Mesothelial cell of epicardium (in vitro differentiated cells): ENCODE results near the gene GLCE. TPM values are rescaled to one million over a fixed set of nuclear protein-coding genes. Genes with fewer than 3 reads are reported as not detected.

Experiments used
- DNase-seq, 2 experiments: peaks; one replicate each; pipeline ENCODE4 v3.0.0; 2021; ENCODE audit warnings: low spot score in 2 of 2; ENCODE audit not compliant: unreplicated experiment in 2 of 2
- H3K27ac Mint-ChIP-seq: 2 replicates; pipeline ENCODE4 v1.8.0; 2021; ENCODE audit warnings: mixed read lengths
- H3K27me3 Mint-ChIP-seq: 2 replicates; pipeline ENCODE4 v1.8.0; 2021; ENCODE audit warnings: low read depth, mixed read lengths
- H3K36me3 Mint-ChIP-seq: 2 replicates; pipeline ENCODE4 v1.8.0; 2021; ENCODE audit warnings: mixed read lengths
- H3K4me1 Mint-ChIP-seq: 2 replicates; pipeline ENCODE4 v1.8.0; 2021; ENCODE audit warnings: mixed read lengths
- H3K4me3 Mint-ChIP-seq: 2 replicates; pipeline ENCODE4 v1.8.0; 2021; ENCODE audit warnings: mild to moderate bottlenecking, moderate library complexity, mixed read lengths
- H3K9me3 Mint-ChIP-seq: 2 replicates; pipeline ENCODE4 v1.8.0; 2021; ENCODE audit warnings: mixed read lengths
- CTCF ChIP-seq: fragments of 200-600 bp; sonication (generic); IDR thresholded peaks from one replicate; pipeline ENCODE4 v1.5.0; 2021; ENCODE audit warnings: antibody characterized with exemption; ENCODE audit not compliant: unreplicated experiment
- total RNA-seq: library from RNA; stranded (reverse); gene quantifications from 3 replicates; pipeline ENCODE4 v1.2.1, GENCODE V29; 2021

The GLCE gene
- total RNA-seq, 1 donor from 2014 or later, result 22.0 TPM

GRCh38 chr15:69222002-69222474 lies 61.6 kb downstream of the GLCE start:
- H3K4me3 Mint-ChIP-seq, result no peak overlapping the region
- TF ChIP-seq CTCF, result no peak
- H3K36me3 Mint-ChIP-seq, result peaks cover 30% of the 10 kb centered on the region
- H3K27ac Mint-ChIP-seq, result no peak overlapping the region
- H3K27me3 Mint-ChIP-seq, result no peaks in the 10 kb centered on the region
- H3K9me3 Mint-ChIP-seq, result peaks cover 40% of the 10 kb centered on the region
- H3K4me1 Mint-ChIP-seq, result no peaks in the 10 kb centered on the region
- DNase-seq, result no peak

GRCh38 chr15:69223083-69223813 lies 62.8 kb downstream of the GLCE start:
- Mint-ChIP-seq H3K27ac (no peak overlapping the region), H3K36me3 (peaks cover 31% of the 10 kb centered on the region), H3K4me1 (no peaks in the 10 kb centered on the region), H3K4me3 (no peak overlapping the region), H3K27me3 (no peaks in the 10 kb centered on the region), H3K9me3 (peaks cover 40% of the 10 kb centered on the region)
- no peak for TF ChIP-seq CTCF
- DNase-seq, result no peak

- DNase-seq, result no peak
- Mint-ChIP-seq H3K4me3 (no peak overlapping the region), H3K27ac (no peak overlapping the region), H3K27me3 (no peaks in the 10 kb centered on the region), H3K4me1 (no peaks in the 10 kb centered on the region), H3K36me3 (peaks cover 38% of the 10 kb centered on the region), H3K9me3 (peaks cover 45% of the 10 kb centered on the region)
- no peak for TF ChIP-seq CTCF
These were observed 63.9 kb downstream of the GLCE start for GRCh38 chr15:69224383-69224782.

- no peaks in the 10 kb centered on the region for H3K27me3 Mint-ChIP-seq
- H3K9me3 Mint-ChIP-seq, result peaks cover 44% of the 10 kb centered on the region
- peaks cover 36% of the 10 kb centered on the region for H3K36me3 Mint-ChIP-seq
- H3K4me3 Mint-ChIP-seq, result no peak overlapping the region
- DNase-seq, result no peak
- H3K4me1 Mint-ChIP-seq, result no peaks in the 10 kb centered on the region
- no peak for TF ChIP-seq CTCF
- H3K27ac Mint-ChIP-seq, result no peak overlapping the region
These were observed 65.1 kb downstream of the GLCE start for GRCh38 chr15:69225355-69226022.

- no peak overlapping the region for H3K4me3 Mint-ChIP-seq
- H3K27me3 Mint-ChIP-seq, result no peaks in the 10 kb centered on the region
- no peak for DNase-seq
- peaks cover 37% of the 10 kb centered on the region for H3K36me3 Mint-ChIP-seq
- H3K4me1 Mint-ChIP-seq, result no peaks in the 10 kb centered on the region
- H3K9me3 Mint-ChIP-seq, result peaks cover 40% of the 10 kb centered on the region
- TF ChIP-seq CTCF, result no peak
- H3K27ac Mint-ChIP-seq, result no peak overlapping the region
These were observed 65.6 kb downstream of the GLCE start for GRCh38 chr15:69226023-69226355.
